Mucosa of rectum (tissue), 2 donors: ENCODE data around the gene DUSP1.

Experiments used
- H3K27ac ChIP-seq, 2 donors: one replicate each; pipeline ENCODE4 v1.7.0; 2013; ENCODE audit warnings: inconsistent platforms in 2 of 2, low read depth in 2 of 2, low read length in 2 of 2
- H3K27me3 ChIP-seq, 2 donors: one replicate each; pipeline ENCODE4 v1.7.0; 2013; ENCODE audit warnings: low read length in 2 of 2; ENCODE audit not compliant: control insufficient read depth in 2 of 2, insufficient read depth in 2 of 2
- H3K36me3 ChIP-seq, 2 donors: one replicate each; pipeline ENCODE4 v1.7.0; 2013; ENCODE audit warnings: low read length in 2 of 2; ENCODE audit not compliant: control insufficient read depth in 2 of 2, insufficient read depth in 2 of 2
- H3K4me1 ChIP-seq, 2 donors: one replicate each; pipeline ENCODE4 v1.7.0; 2013; ENCODE audit warnings: low read length in 2 of 2, mild to moderate bottlenecking in 1 of 2; ENCODE audit not compliant: control insufficient read depth in 2 of 2, insufficient read depth in 2 of 2
- H3K4me3 ChIP-seq, 2 donors: one replicate each; pipeline ENCODE4 v1.7.0; 2013; ENCODE audit warnings: low read length in 2 of 2
- H3K9ac ChIP-seq, 2 donors: one replicate each; pipeline ENCODE4 v1.7.0; 2013; ENCODE audit warnings: low read length in 2 of 2, low read depth in 1 of 2, mild to moderate bottlenecking in 1 of 2
- H3K9me3 ChIP-seq, 2 donors: one replicate each; pipeline ENCODE4 v1.7.0; 2013; ENCODE audit warnings: low read length in 2 of 2; ENCODE audit not compliant: control insufficient read depth in 2 of 2
- donor health status: healthy.
- donor health status: Normal muscosa, but diverticular disease.

Gene DUSP1

GRCh38 chr5:172751761-172752510 is 19.1 kb downstream of the DUSP1 start:
- H3K27ac ChIP-seq: no peak overlapping the region
- no peaks in the 10 kb centered on the region for H3K27me3 ChIP-seq
- H3K4me1 ChIP-seq: peaks cover 3 to 12% of the 10 kb centered on the region in 2 donors
- no peaks in the 10 kb centered on the region for H3K9me3 ChIP-seq
- no peak overlapping the region for H3K9ac ChIP-seq
- no peaks in the 10 kb centered on the region for H3K36me3 ChIP-seq
- H3K4me3 ChIP-seq: no peak overlapping the region

DNA sequence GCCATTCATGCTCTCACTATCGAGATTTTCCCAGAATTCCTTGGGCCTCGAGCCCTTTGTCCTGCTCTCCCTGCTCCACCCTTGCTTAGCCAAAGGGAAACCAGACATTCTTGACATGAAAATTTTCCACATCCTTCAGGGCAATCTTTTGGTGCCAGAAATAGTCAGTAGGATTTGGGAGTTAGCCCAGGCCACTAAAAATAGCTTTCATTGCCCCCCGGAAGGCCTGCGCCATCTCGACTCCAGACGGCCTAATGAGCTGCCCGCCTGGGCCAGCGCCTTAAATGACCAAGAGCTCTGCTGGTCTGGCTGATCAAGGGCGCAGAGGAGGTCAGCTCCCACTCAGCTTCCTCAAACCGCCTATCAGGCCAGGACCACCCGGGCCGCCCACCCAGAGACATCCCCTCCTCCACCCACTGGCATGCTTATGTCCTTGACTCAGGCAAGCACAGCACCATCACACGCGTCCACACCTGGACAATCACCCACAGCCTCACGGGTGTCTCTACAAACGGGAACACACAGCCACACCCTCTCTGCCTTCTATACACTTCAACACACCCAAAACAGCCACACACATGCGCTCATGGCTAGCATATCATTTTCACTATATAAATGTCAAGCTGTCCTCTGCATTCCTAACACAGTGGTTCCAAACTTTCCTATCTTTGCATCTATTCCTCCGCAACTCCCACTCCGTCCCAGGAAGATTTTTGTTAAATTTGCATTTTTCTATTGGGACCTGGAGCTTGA is 20.9 kb downstream of the DUSP1 start:
- H3K9me3 ChIP-seq: no peaks in the 10 kb centered on the region
- no peak overlapping the region for H3K4me3 ChIP-seq
- no peaks in the 10 kb centered on the region for H3K36me3 ChIP-seq
- peak overlapping the region in 1 of 2 donors; percentile 54 for H3K9ac ChIP-seq
- H3K27me3 ChIP-seq: no peaks in the 10 kb centered on the region
- peak overlapping the region; percentile 38 to 65 for H3K27ac ChIP-seq
- H3K4me1 ChIP-seq: peaks cover 3 to 12% of the 10 kb centered on the region in 2 donors

GRCh38 chr5:172749076-172749475 is 21.9 kb downstream of the DUSP1 start:
- no peak overlapping the region for H3K4me3 ChIP-seq
- H3K27me3 ChIP-seq: no peaks in the 10 kb centered on the region
- no peaks in the 10 kb centered on the region for H3K9me3 ChIP-seq
- H3K4me1 ChIP-seq: peaks cover 7 to 16% of the 10 kb centered on the region in 2 donors
- H3K27ac ChIP-seq: peak overlapping the region in 1 of 2 donors; percentile 65
- H3K36me3 ChIP-seq: no peaks in the 10 kb centered on the region
- H3K9ac ChIP-seq: no peak overlapping the region

DNA sequence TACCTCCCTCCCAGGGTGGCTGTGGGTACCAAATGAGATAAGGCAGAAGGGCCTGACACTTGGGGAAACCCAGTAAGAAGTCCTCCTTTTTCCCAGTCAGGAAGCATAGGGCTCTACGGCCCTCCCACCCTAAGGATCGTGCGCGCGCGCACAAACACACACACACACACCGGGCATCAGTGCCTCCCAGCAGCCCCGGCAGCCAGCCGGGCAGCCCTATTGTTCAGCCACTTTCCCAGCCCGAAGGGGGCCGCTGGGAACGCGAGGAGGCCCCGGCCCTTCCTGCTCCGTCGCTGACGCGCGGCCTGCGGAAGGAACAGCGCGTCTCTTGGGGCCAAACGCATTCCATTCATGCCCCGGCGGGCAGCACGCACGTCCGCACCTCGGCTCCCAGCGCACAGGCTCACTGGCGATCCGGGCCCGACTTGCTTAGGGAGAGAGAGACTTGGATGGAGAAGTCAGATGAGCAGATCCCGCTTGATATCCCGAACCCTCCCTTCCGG is 22.6 kb downstream of the DUSP1 start:
- H3K36me3 ChIP-seq: no peaks in the 10 kb centered on the region
- no peaks in the 10 kb centered on the region for H3K9me3 ChIP-seq
- no peak overlapping the region for H3K9ac ChIP-seq
- H3K27me3 ChIP-seq: no peaks in the 10 kb centered on the region
- H3K4me1 ChIP-seq: peaks cover 9 to 21% of the 10 kb centered on the region in 2 donors
- no peak overlapping the region for H3K4me3 ChIP-seq
- H3K27ac ChIP-seq: peak overlapping the region; percentile 29 to 39

- H3K27me3 ChIP-seq: no peaks in the 10 kb centered on the region
- no peak overlapping the region for H3K9ac ChIP-seq
- peaks cover 9 to 21% of the 10 kb centered on the region in 2 donors for H3K4me1 ChIP-seq
- no peaks in the 10 kb centered on the region for H3K36me3 ChIP-seq
- H3K4me3 ChIP-seq: no peak overlapping the region
- no peak overlapping the region for H3K27ac ChIP-seq
- H3K9me3 ChIP-seq: no peaks in the 10 kb centered on the region
Observed at GRCh38 chr5:172747471-172747870, 23.5 kb downstream of the DUSP1 start.

DNA sequence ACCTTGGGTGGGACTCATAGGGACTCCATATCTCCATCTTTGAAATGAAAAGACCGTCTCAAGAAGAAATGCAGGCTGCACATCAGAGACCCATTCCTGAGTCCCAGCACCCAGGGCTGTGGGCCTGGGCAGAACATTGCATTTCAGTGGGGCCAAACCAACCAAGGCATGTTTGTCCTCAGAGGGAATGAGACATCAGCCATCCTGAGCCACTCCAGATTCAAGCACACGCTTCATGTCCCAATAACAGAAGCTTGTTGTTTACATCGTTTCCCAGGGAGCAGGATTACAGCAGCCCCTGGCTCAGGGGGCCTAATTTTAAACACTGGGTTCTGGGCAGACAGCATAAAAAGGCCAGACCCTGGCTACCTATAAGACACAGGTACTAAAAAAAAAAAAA is 24.3 kb downstream of the DUSP1 start:
- Histone ChIP-seq H3K4me3 (no peak overlapping the region), H3K9me3 (no peaks in the 10 kb centered on the region), H3K4me1 (peaks cover 9 to 21% of the 10 kb centered on the region in 2 donors), H3K36me3 (no peaks in the 10 kb centered on the region), H3K9ac (no peak overlapping the region), H3K27ac (no peak overlapping the region), H3K27me3 (no peaks in the 10 kb centered on the region)

DNA sequence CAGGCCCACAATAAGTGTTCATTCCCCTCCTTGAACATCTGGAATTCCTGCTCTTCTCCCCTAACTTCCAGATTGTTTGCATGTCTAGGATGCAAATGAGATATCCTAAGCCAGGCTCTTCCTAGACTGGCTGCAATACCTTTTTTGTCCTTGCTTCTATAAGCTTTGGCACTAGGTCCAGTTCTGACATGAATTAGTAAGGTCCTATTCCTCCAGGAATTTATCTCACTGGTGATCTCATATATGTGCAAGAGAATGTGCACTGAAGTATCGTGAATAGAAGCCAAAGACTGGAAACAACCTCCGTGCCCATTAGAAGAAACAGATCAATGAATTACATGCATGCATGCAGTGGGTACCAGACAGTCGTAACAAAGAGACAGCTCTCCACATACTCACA is 25.2 kb downstream of the DUSP1 start:
- Histone ChIP-seq H3K27me3 (no peaks in the 10 kb centered on the region), H3K4me1 (peaks cover 9 to 21% of the 10 kb centered on the region in 2 donors), H3K36me3 (no peaks in the 10 kb centered on the region), H3K9ac (no peak overlapping the region), H3K9me3 (no peaks in the 10 kb centered on the region), H3K27ac (no peak overlapping the region), H3K4me3 (no peak overlapping the region)

- H3K9ac ChIP-seq: no peak overlapping the region
- no peak overlapping the region for H3K4me3 ChIP-seq
- no peaks in the 10 kb centered on the region for H3K27me3 ChIP-seq
- no peaks in the 10 kb centered on the region for H3K9me3 ChIP-seq
- peaks cover 7 to 19% of the 10 kb centered on the region in 2 donors for H3K4me1 ChIP-seq
- H3K27ac ChIP-seq: no peak overlapping the region
- no peaks in the 10 kb centered on the region for H3K36me3 ChIP-seq
Observed at GRCh38 chr5:172745406-172745805, 25.6 kb downstream of the DUSP1 start.

GRCh38 chr5:172744123-172745104 is 26.6 kb downstream of the DUSP1 start:
- no peaks in the 10 kb centered on the region for H3K9me3 ChIP-seq
- H3K27ac ChIP-seq: peak overlapping the region; percentile 43 to 66
- H3K27me3 ChIP-seq: no peaks in the 10 kb centered on the region
- H3K4me3 ChIP-seq: no peak overlapping the region
- peaks cover 6 to 9% of the 10 kb centered on the region in 2 donors for H3K4me1 ChIP-seq
- peak overlapping the region; percentile 24 to 36 for H3K9ac ChIP-seq
- H3K36me3 ChIP-seq: no peaks in the 10 kb centered on the region
